Neural progenitor cell (in vitro differentiated cells): ENCODE results near the gene APAF1.

Source experiments
- EZH2 ChIP-seq: fragments of 200-600 bp; sonication (generic); IDR thresholded peaks from 2 replicates; pipeline ENCODE4 v1.6.1; 2017; ENCODE audit warnings: antibody characterized with exemption, mild to moderate bottlenecking, moderate library complexity
- EZH2phosphoT487 ChIP-seq: fragments of 200-600 bp; sonication (generic); IDR thresholded peaks from 2 replicates; pipeline ENCODE4 v1.6.1; 2017; ENCODE audit warnings: antibody characterized with exemption
- TF ChIP-seq, protein P1 (sequence below): fragments of 200-600 bp; sonication (generic); IDR thresholded peaks from 2 replicates; pipeline ENCODE4 v1.5.1; 2017; ENCODE audit warnings: antibody characterized with exemption, mild to moderate bottlenecking

DNA sequence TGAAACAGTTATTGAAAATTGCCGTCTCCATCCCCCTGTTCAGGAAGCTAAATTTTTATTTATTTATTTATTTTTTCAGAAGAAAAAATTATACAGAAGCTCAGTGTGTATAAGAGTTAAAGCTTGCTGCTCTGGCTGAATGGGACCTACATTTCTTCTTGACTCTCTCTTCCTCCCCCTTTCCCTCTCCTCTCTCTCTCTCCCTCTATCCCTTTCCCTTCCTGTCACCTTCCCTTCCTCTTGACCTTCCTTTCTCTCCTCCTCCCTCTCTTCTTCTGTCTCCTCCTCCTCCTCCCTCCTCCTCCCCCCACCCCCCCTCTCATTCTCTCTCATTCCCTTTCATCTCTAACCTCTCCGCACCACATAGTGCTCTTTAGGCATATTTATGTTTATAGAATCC, 39.1 kb downstream of the APAF1 start:
- TF ChIP-seq, protein P1, sequence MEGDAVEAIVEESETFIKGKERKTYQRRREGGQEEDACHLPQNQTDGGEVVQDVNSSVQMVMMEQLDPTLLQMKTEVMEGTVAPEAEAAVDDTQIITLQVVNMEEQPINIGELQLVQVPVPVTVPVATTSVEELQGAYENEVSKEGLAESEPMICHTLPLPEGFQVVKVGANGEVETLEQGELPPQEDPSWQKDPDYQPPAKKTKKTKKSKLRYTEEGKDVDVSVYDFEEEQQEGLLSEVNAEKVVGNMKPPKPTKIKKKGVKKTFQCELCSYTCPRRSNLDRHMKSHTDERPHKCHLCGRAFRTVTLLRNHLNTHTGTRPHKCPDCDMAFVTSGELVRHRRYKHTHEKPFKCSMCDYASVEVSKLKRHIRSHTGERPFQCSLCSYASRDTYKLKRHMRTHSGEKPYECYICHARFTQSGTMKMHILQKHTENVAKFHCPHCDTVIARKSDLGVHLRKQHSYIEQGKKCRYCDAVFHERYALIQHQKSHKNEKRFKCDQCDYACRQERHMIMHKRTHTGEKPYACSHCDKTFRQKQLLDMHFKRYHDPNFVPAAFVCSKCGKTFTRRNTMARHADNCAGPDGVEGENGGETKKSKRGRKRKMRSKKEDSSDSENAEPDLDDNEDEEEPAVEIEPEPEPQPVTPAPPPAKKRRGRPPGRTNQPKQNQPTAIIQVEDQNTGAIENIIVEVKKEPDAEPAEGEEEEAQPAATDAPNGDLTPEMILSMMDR: no peak
- TF ChIP-seq EZH2 (no peak), EZH2phosphoT487 (no peak)
